Measurements from ENCODE around the gene CDYL.

DNA sequence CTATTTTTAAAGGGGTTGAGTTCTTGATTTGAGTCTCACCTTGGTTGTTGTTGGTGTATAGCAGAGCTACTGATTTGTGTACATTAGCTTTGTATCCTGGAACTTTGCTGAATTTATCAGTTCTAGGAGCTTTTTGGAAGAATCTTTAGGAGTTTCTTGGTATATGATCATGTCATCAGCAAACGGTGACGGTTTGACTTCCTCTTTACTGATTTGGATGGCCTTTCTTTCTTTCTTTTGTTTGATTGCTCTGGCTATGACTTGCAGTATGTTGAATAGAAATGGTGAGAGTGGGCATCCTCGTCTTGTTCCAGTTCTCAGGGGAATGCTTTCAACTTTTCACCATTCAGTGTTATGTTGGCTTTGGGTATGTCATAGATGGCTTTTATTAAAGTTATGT is 64.0 kb downstream of the CDYL start:
- TF ChIP-seq POLR2A (IDR thresholded peaks at IDR 0.05; ENCODE audit: low read depth, low read length) (no peak), POLR2AphosphoS5 (IDR thresholded peaks at IDR 0.05; ENCODE audit: low read depth, low read length) (no peak), TAF1 (IDR thresholded peaks at IDR 0.05; ENCODE audit: borderline replicate concordance, low read depth, low read length) (no peak)
